Measurements from ENCODE around the gene PATJ. TPM values are rescaled to one million over a fixed set of nuclear protein-coding genes. Genes with fewer than 3 reads are reported as not detected.

PATJ gene
- total RNA-seq, 1 experiment from 2014 or later = 48.8 TPM

DNA sequence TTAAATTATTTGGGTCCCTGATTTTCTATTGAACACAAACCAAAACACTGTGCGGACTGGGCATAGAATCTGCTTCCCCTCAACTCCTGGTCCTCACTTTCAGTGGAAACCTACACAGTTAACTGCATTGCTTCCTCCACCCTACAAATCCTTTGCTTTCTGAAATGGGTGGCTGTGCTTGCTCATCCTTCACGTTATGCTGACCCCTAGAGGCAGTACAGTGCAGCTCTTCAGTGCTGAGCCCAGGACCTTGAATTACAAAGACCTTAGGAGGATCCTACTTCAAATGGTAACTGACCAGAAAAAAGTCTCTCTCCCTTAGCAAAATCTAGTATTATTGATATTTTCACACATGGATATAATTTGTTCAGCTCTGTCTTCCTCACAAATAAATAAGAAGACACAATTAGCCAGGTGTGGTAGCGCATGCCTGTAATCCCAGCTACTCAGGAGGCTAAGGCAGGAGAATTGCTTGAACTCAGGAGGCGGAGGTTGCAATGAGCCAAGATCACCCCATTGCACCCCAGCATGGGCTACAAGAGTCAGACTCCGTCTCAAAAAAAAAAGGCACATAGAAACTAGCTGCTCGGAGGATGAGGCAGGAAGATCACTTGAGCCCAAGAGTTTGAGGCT, 388.9 kb downstream of the PATJ start:
- peak; percentile 94 for ATAC-seq
- H3K79me2 ChIP-seq (ENCODE audit: insufficient read depth, low read length) = no peaks in the 10 kb centered on the region
- H3K27ac ChIP-seq (ENCODE audit: low read depth, low read length) = no peak overlapping the region
- BruUV-seq (replicated peaks) = no TSS peak
- RAD21 ChIA-PET (ENCODE audit: low non-redundant PET in 1 of 2, low total read pairs in 2 of 2, uncharacterized antibody in 2 of 2, unreplicated experiment in 2 of 2) = no interaction called here
- H4K20me1 ChIP-seq (ENCODE audit: insufficient read depth) = no peaks in the 10 kb centered on the region
- CTCF ChIA-PET = interaction anchor here (1.0 to 1.4 kb wide), 4 partner anchors 13 to 615 kb away, joined by 3 to 8 read pairs (median 4); no protein-coding TSS in a partner anchor
- H2AFZ ChIP-seq (ENCODE audit: low read depth, low read length, poor library complexity, severe bottlenecking) = no peak overlapping the region
- no peak overlapping the region for H3K4me2 ChIP-seq (ENCODE audit: low read length)
- no peaks in the 10 kb centered on the region for H3K27me3 ChIP-seq (ENCODE audit: insufficient read depth, low read length)
- H3K4me1 ChIP-seq (ENCODE audit: control insufficient read depth in 1 of 2, insufficient read depth in 2 of 2, low read length in 2 of 2) = peaks cover 0 to 12% of the 10 kb centered on the region in 2 experiments; a peak in 1 of 4 replicates
- intact Hi-C loops (cut with micrococcal nuclease) = no loop called here
- TF ChIP-seq RAD21 (IDR thresholded peaks at IDR 0.05; ENCODE audit: low read depth) (peak; percentile 62), YY1 (IDR thresholded peaks at IDR 0.05; ENCODE audit: extremely low read depth, insufficient replicate concordance, low read depth, low read length) (no peak), EZH2phosphoT487 (IDR thresholded peaks at IDR 0.05; ENCODE audit: borderline replicate concordance) (no peak), ZFX (IDR thresholded peaks at IDR 0.05) (no peak)
- TF ChIP-seq, protein P1, sequence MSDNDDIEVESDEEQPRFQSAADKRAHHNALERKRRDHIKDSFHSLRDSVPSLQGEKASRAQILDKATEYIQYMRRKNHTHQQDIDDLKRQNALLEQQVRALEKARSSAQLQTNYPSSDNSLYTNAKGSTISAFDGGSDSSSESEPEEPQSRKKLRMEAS (IDR thresholded peaks at IDR 0.05) = no peak
- TF ChIP-seq, protein P2, sequence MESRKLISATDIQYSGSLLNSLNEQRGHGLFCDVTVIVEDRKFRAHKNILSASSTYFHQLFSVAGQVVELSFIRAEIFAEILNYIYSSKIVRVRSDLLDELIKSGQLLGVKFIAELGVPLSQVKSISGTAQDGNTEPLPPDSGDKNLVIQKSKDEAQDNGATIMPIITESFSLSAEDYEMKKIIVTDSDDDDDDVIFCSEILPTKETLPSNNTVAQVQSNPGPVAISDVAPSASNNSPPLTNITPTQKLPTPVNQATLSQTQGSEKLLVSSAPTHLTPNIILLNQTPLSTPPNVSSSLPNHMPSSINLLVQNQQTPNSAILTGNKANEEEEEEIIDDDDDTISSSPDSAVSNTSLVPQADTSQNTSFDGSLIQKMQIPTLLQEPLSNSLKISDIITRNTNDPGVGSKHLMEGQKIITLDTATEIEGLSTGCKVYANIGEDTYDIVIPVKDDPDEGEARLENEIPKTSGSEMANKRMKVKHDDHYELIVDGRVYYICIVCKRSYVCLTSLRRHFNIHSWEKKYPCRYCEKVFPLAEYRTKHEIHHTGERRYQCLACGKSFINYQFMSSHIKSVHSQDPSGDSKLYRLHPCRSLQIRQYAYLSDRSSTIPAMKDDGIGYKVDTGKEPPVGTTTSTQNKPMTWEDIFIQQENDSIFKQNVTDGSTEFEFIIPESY (IDR thresholded peaks at IDR 0.05; ENCODE audit: extremely low read depth, insufficient replicate concordance, low read length) = no peak
- TF ChIP-seq, protein P3, sequence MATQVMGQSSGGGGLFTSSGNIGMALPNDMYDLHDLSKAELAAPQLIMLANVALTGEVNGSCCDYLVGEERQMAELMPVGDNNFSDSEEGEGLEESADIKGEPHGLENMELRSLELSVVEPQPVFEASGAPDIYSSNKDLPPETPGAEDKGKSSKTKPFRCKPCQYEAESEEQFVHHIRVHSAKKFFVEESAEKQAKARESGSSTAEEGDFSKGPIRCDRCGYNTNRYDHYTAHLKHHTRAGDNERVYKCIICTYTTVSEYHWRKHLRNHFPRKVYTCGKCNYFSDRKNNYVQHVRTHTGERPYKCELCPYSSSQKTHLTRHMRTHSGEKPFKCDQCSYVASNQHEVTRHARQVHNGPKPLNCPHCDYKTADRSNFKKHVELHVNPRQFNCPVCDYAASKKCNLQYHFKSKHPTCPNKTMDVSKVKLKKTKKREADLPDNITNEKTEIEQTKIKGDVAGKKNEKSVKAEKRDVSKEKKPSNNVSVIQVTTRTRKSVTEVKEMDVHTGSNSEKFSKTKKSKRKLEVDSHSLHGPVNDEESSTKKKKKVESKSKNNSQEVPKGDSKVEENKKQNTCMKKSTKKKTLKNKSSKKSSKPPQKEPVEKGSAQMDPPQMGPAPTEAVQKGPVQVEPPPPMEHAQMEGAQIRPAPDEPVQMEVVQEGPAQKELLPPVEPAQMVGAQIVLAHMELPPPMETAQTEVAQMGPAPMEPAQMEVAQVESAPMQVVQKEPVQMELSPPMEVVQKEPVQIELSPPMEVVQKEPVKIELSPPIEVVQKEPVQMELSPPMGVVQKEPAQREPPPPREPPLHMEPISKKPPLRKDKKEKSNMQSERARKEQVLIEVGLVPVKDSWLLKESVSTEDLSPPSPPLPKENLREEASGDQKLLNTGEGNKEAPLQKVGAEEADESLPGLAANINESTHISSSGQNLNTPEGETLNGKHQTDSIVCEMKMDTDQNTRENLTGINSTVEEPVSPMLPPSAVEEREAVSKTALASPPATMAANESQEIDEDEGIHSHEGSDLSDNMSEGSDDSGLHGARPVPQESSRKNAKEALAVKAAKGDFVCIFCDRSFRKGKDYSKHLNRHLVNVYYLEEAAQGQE (IDR thresholded peaks at IDR 0.05; ENCODE audit: low read depth) = no peak
- TF ChIP-seq, protein P4, sequence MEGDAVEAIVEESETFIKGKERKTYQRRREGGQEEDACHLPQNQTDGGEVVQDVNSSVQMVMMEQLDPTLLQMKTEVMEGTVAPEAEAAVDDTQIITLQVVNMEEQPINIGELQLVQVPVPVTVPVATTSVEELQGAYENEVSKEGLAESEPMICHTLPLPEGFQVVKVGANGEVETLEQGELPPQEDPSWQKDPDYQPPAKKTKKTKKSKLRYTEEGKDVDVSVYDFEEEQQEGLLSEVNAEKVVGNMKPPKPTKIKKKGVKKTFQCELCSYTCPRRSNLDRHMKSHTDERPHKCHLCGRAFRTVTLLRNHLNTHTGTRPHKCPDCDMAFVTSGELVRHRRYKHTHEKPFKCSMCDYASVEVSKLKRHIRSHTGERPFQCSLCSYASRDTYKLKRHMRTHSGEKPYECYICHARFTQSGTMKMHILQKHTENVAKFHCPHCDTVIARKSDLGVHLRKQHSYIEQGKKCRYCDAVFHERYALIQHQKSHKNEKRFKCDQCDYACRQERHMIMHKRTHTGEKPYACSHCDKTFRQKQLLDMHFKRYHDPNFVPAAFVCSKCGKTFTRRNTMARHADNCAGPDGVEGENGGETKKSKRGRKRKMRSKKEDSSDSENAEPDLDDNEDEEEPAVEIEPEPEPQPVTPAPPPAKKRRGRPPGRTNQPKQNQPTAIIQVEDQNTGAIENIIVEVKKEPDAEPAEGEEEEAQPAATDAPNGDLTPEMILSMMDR (IDR thresholded peaks at IDR 0.05 in 2 of 3, conservative IDR thresholded peaks at IDR 0.05 in 1 of 3; ENCODE audit: borderline replicate concordance in 1 of 3, insufficient read depth in 1 of 3, low read depth in 2 of 3, low read length in 2 of 3) = peak; percentile 34 to 61 (median 57); a peak in 5 of 6 replicates
- H3K4me3 ChIP-seq (replicated peaks in 1 of 2; ENCODE audit: low read depth in 1 of 2, low read length in 2 of 2) = no peak overlapping the region
- no peak overlapping the region for H3K9ac ChIP-seq (ENCODE audit: low read length)
- peaks cover 0 to 2% of the 10 kb centered on the region in 2 experiments; a peak in 1 of 4 replicates for H3K36me3 ChIP-seq (ENCODE audit: control insufficient read depth in 1 of 2, insufficient read depth in 2 of 2, low read length in 2 of 2)
- POLR2A ChIA-PET = no interaction called here
- H3K9me3 ChIP-seq (ENCODE audit: control insufficient read depth in 1 of 2, insufficient read depth in 1 of 2, low read depth in 1 of 2, low read length in 2 of 2) = no peaks in the 10 kb centered on the region
- no peaks in the 10 kb centered on the region for H3K9me2 ChIP-seq (ENCODE audit: insufficient read depth)
- DNase-seq (ENCODE audit: low read depth, low spot score) = no peak
